Loucy (cell line): ENCODE results near the gene TMEM245.

ENCODE experiments used
- H2AFZ ChIP-seq: fragments of 200-600 bp; sonication (generic); 2 replicates; pipeline ENCODE4 v1.6.0; 2016; ENCODE audit warnings: antibody characterized with exemption, mild to moderate bottlenecking, low read length, moderate library complexity
- H3F3A ChIP-seq: fragments of 200-600 bp; 2 replicates; pipeline ENCODE4 v1.6.0; 2016; ENCODE audit warnings: antibody characterized with exemption, low read depth, mild to moderate bottlenecking
- H3K27me3 ChIP-seq: fragments of 200-600 bp; sonication (generic); 2 replicates; pipeline ENCODE4 v1.6.1; 2014; ENCODE audit warnings: low read length, mild to moderate bottlenecking; ENCODE audit not compliant: insufficient read depth, poor library complexity, severe bottlenecking
- H3K36me3 ChIP-seq: fragments of 200-600 bp; sonication (generic); 2 replicates; pipeline ENCODE4 v1.6.1; 2016; ENCODE audit warnings: low read length; ENCODE audit not compliant: insufficient read depth
- H3K4me1 ChIP-seq: fragments of 200-600 bp; sonication (generic); 2 replicates; pipeline ENCODE4 v1.5.1; 2014; ENCODE audit warnings: low read length, mild to moderate bottlenecking; ENCODE audit not compliant: insufficient read depth, poor library complexity, severe bottlenecking
- H3K4me2 ChIP-seq: fragments of 200-600 bp; sonication (generic); 2 replicates; pipeline ENCODE4 v1.6.0; 2014; ENCODE audit warnings: antibody characterized with exemption, low read length, low read depth, mild to moderate bottlenecking; ENCODE audit not compliant: poor library complexity, severe bottlenecking
- H3K4me3 ChIP-seq: fragments of 200-600 bp; sonication (generic); 2 replicates; pipeline ENCODE4 v1.5.1; 2014; ENCODE audit warnings: low read length, mild to moderate bottlenecking, mixed read lengths; ENCODE audit not compliant: poor library complexity, severe bottlenecking
- H3K79me2 ChIP-seq: fragments of 200-600 bp; sonication (generic); 2 replicates; pipeline ENCODE4 v1.6.1; 2014; ENCODE audit warnings: low read length; ENCODE audit not compliant: insufficient read depth
- H3K9ac ChIP-seq: fragments of 200-600 bp; sonication (generic); 2 replicates; pipeline ENCODE4 v1.6.0; 2014; ENCODE audit warnings: mild to moderate bottlenecking, low read depth, low read length, moderate library complexity; ENCODE audit not compliant: poor library complexity, severe bottlenecking
- H3K9me2 ChIP-seq: fragments of 200-600 bp; sonication (generic); replicated peaks from 2 replicates; pipeline ENCODE4 v1.6.1; 2016; ENCODE audit warnings: low read depth, low read length, mixed read lengths
- H3K9me3 ChIP-seq: fragments of 200-600 bp; sonication (generic); 2 replicates; pipeline ENCODE4 v1.6.1; 2014; ENCODE audit warnings: mild to moderate bottlenecking, antibody characterized with exemption, low read length, low read depth; ENCODE audit not compliant: insufficient read depth
- H4K20me1 ChIP-seq: fragments of 200-600 bp; sonication (generic); 2 replicates; pipeline ENCODE4 v1.6.0; 2014; ENCODE audit warnings: antibody characterized with exemption, low read length, mild to moderate bottlenecking; ENCODE audit not compliant: insufficient read depth, poor library complexity, severe bottlenecking
- EZH2phosphoT487 ChIP-seq: fragments of 200-600 bp; IDR thresholded peaks from 2 replicates; pipeline ENCODE4 v1.6.1; 2018; ENCODE audit warnings: antibody characterized with exemption, mild to moderate bottlenecking, moderate library complexity, borderline replicate concordance
- TF ChIP-seq, protein P1 (sequence below): fragments of 200-600 bp; sonication (generic); conservative IDR thresholded peaks from 2 replicates; pipeline ENCODE4 v1.5.1; 2014; ENCODE audit warnings: mild to moderate bottlenecking, antibody characterized with exemption, low read length

The TMEM245 gene

DNA sequence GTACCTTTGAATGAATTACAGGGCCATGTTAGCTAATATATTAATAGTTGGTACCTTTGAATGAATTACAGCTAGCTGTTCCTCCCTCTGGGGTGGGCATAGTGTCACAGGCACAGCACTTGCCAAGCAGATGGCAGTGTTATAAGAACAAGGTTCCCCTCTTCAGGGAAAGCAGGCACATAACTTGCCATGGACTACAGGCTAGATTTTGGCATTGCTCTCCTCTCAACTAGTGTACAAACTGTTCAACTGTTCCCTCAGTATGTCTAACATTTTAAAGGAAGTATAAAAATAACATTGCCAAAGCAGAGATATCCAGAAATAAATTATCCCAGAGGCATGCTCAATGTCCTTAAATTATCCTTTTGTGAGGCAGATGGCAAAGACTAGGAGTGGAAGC, 151.8 kb downstream of the TMEM245 start:
- no peaks in the 10 kb centered on the region for H3K79me2 ChIP-seq
- no peaks in the 10 kb centered on the region for H3K27me3 ChIP-seq
- H3K9ac ChIP-seq, result no peak overlapping the region
- H2AFZ ChIP-seq, result no peak overlapping the region
- H3K4me2 ChIP-seq, result no peak overlapping the region
- H3K4me1 ChIP-seq, result no peaks in the 10 kb centered on the region
- no peak for TF ChIP-seq EZH2phosphoT487
- TF ChIP-seq, protein P1, sequence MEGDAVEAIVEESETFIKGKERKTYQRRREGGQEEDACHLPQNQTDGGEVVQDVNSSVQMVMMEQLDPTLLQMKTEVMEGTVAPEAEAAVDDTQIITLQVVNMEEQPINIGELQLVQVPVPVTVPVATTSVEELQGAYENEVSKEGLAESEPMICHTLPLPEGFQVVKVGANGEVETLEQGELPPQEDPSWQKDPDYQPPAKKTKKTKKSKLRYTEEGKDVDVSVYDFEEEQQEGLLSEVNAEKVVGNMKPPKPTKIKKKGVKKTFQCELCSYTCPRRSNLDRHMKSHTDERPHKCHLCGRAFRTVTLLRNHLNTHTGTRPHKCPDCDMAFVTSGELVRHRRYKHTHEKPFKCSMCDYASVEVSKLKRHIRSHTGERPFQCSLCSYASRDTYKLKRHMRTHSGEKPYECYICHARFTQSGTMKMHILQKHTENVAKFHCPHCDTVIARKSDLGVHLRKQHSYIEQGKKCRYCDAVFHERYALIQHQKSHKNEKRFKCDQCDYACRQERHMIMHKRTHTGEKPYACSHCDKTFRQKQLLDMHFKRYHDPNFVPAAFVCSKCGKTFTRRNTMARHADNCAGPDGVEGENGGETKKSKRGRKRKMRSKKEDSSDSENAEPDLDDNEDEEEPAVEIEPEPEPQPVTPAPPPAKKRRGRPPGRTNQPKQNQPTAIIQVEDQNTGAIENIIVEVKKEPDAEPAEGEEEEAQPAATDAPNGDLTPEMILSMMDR, result no peak
- H4K20me1 ChIP-seq, result no peaks in the 10 kb centered on the region
- H3F3A ChIP-seq, result no peaks in the 10 kb centered on the region
- H3K4me3 ChIP-seq, result no peak overlapping the region
- H3K9me2 ChIP-seq, result no peaks in the 10 kb centered on the region
- H3K36me3 ChIP-seq, result peaks cover 3% of the 10 kb centered on the region; the same call in 1 of the 2 replicates
- H3K9me3 ChIP-seq, result no peaks in the 10 kb centered on the region; the same call in 1 of the 2 replicates
